Mucosa of descending colon (tissue), 3 donors: ENCODE measurements around the gene EVI2A. TPM values are rescaled to one million over a fixed set of nuclear protein-coding genes. Genes with fewer than 3 reads are reported as not detected.

ENCODE experiments used
- ATAC-seq: fragments of 200-7000 bp; cut with Tn5 transposase; one replicate; pipeline ENCODE4 v1.9.1; 2020; ENCODE audit warnings: mild to moderate bottlenecking, moderate library complexity
- DNase-seq, 3 donors: peaks; one replicate each; pipeline ENCODE4 v3.0.0-alpha.2; 2020
- H3K36me3 ChIP-seq: fragments of 200-600 bp; one replicate; pipeline ENCODE4 v1.8.0; 2021; ENCODE audit warnings: low read depth, mild to moderate bottlenecking
- H3K4me1 ChIP-seq: fragments of 200-600 bp; one replicate; pipeline ENCODE4 v1.8.0; 2021; ENCODE audit warnings: low read depth, mild to moderate bottlenecking
- H3K4me3 ChIP-seq: fragments of 200-600 bp; one replicate; pipeline ENCODE4 v1.8.0; 2021; ENCODE audit warnings: mild to moderate bottlenecking
- H3K9me3 ChIP-seq: fragments of 200-600 bp; one replicate; pipeline ENCODE4 v1.8.0; 2021; ENCODE audit warnings: mild to moderate bottlenecking
- intact Hi-C, 2 donors: fragments of 100-400 bp; cut with DNase I in 1 of 2; cut with micrococcal nuclease in 1 of 2; formaldehyde crosslinking; loops; one replicate each; pipeline versions ENCODE4 v1.11.0 to v1.11.1; 2022; cut with DNase I, micrococcal nuclease
- total RNA-seq, 3 donors: library from RNA; stranded (reverse); fragmentation: NEBNext Ultra II Directional in 2 of 3; extraction: Animal tissue kit (Norgen Biotek cat#: 25700) in 2 of 3; gene quantifications; one replicate each; pipeline versions ENCODE4 v1.2.1 to v1.2.4, GENCODE V29; 2021 to 2023
- TF ChIP-seq, protein P1 (sequence below): fragments of 200-600 bp; IDR thresholded peaks from one replicate; pipeline ENCODE4 v1.8.0; 2022; ENCODE audit warnings: antibody characterized with exemption, mild to moderate bottlenecking
- donor health status: DM: no; HTN: no; CAD: no; lungs with moderate emphysema.
- donor health status: DM: no; HTN: no; CAD: no.
- donor health status: DM: no; HTN: yes; CAD: no.

The EVI2A gene
- total RNA-seq, 3 donors from 2014 or later: 2.8 to 6.0 (median 4.0) TPM

GRCh38 chr17:31299624-31300023, 21.8 kb downstream of the EVI2A start:
- TF ChIP-seq, protein P1, sequence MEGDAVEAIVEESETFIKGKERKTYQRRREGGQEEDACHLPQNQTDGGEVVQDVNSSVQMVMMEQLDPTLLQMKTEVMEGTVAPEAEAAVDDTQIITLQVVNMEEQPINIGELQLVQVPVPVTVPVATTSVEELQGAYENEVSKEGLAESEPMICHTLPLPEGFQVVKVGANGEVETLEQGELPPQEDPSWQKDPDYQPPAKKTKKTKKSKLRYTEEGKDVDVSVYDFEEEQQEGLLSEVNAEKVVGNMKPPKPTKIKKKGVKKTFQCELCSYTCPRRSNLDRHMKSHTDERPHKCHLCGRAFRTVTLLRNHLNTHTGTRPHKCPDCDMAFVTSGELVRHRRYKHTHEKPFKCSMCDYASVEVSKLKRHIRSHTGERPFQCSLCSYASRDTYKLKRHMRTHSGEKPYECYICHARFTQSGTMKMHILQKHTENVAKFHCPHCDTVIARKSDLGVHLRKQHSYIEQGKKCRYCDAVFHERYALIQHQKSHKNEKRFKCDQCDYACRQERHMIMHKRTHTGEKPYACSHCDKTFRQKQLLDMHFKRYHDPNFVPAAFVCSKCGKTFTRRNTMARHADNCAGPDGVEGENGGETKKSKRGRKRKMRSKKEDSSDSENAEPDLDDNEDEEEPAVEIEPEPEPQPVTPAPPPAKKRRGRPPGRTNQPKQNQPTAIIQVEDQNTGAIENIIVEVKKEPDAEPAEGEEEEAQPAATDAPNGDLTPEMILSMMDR: no peak
- no peak for ATAC-seq
- intact Hi-C loops: no loop called here

GRCh38 chr17:31297090-31297489, 24.3 kb downstream of the EVI2A start, which contains the start of gene OMG:
Gene OMG (minus strand): TSS chr17:31297239. CDS start chr17:31296331, 908 bp downstream.
- H3K36me3 ChIP-seq: no peaks in the 10 kb centered on the region
- H3K4me1 ChIP-seq: no peaks in the 10 kb centered on the region
- TF ChIP-seq, protein P1: no peak
- intact Hi-C loops: no loop called here
- H3K4me3 ChIP-seq: no peak within 1 kb of the TSS
- ATAC-seq: no peak
- no peaks in the 10 kb centered on the region for H3K9me3 ChIP-seq
- DNase-seq: no peak

More at GRCh38 chr17:31299624-31300023, 21.8 kb downstream of the EVI2A start:
- H3K36me3 ChIP-seq: no peaks in the 10 kb centered on the region
- H3K4me1 ChIP-seq: no peaks in the 10 kb centered on the region
- DNase-seq: no peak
- no peak overlapping the region for H3K4me3 ChIP-seq
- H3K9me3 ChIP-seq: no peaks in the 10 kb centered on the region

DNA sequence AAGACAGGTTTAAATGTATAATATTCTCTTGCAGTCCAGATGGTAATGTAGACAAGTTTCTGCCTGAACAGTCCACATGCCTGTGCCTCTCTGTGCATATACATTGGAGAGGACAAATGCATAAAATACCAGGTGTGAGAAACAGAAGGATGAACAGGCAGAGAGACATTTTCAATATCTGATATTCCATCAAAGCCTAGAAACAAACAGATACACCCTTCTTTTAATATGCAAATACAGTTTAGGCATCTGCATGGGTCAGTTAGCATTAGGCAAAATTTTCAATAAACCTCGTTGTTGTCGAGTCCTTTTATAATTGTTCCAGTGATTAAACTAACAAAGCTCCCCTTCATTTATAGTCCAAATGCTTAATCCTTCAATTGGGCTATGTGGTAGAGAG, 25.3 kb downstream of the EVI2A start:
- Histone ChIP-seq H3K9me3 (no peaks in the 10 kb centered on the region), H3K4me1 (no peaks in the 10 kb centered on the region), H3K36me3 (no peaks in the 10 kb centered on the region), H3K4me3 (no peak overlapping the region)
- ATAC-seq: no peak
- no peak for DNase-seq
- intact Hi-C loops: no loop called here
- TF ChIP-seq, protein P1: no peak

DNA sequence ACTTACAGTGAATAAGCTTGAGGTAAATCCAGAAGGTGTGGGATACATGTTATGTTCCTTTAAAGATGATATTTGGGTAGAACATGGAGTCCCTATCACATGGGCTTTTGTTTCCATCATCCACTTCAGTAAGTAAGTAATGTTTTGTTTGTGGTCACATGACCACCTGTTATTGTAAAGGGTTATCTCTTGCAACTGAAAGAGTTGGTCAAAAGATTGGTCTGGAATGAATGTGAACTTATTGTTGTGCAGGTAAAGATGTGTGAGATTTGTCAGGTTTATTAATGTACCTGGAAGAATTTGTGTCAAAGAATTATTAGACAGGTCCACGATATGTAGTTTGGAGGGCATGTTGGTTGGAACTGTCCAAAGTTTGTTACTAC, 25.9 kb downstream of the EVI2A start:
- no peaks in the 10 kb centered on the region for H3K9me3 ChIP-seq
- intact Hi-C loops: no loop called here
- H3K4me1 ChIP-seq: no peaks in the 10 kb centered on the region
- no peaks in the 10 kb centered on the region for H3K36me3 ChIP-seq
- no peak for ATAC-seq
- TF ChIP-seq, protein P1: no peak
- no peak for DNase-seq
- no peak overlapping the region for H3K4me3 ChIP-seq

DNA sequence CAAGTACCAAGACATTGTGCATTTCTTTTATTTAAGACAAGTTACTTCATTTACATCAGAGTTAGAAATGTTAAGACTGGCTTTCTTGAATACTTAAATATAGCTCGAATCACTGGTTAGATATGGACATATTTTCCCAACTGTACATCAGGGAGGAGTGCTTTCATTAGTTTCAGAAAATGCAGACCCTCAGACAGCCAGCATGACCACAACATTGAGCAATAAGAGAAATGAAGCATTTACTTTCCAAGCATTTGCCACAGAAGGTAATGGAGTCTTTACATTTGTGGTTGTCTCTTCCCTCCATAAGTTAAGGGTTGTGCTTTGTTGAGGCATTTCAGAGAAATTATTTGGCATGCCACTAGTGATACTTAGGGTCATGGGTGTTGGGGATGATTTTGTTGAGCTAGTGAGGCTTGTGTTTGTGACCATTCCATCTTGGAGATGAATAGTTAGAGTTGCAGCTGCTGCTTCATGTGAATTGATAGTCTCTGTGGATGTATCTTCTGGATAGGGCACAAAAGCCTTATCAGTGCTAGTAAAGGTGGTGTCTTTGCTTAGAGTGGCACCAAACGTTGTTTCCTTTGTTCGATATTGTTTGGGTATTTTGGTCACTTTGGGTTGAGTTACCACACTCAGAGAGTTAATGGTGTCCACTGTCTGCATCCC, 26.5 kb downstream of the EVI2A start:
- DNase-seq (no peak), ATAC-seq (no peak)
- Histone ChIP-seq H3K9me3 (no peaks in the 10 kb centered on the region), H3K4me1 (no peaks in the 10 kb centered on the region), H3K36me3 (no peaks in the 10 kb centered on the region), H3K4me3 (no peak overlapping the region)
- intact Hi-C loops: no loop called here
- TF ChIP-seq, protein P1: no peak

DNA sequence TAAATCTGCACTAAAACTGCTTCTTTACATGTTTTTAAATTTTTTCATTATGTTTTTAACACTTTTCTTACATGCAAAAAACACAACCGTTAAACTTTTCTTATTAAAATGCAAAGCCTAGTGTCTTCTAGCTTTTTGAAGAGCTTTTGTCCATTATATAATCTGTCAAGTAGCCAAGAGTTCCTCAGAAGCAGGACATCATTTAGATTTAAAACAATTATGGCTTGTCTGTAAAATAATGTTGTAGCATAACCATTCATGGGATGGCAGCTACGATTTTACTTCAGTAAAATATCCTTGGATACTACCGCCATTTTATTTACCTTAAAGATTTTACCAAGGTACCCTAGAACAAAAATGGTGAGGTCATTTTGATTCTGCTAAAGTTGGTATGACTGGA, 27.2 kb downstream of the EVI2A start:
- TF ChIP-seq, protein P1: no peak
- H3K4me3 ChIP-seq: no peak overlapping the region
- H3K4me1 ChIP-seq: no peaks in the 10 kb centered on the region
- H3K9me3 ChIP-seq: no peaks in the 10 kb centered on the region
- intact Hi-C loops: no loop called here
- no peak for ATAC-seq
- DNase-seq: no peak
- H3K36me3 ChIP-seq: no peaks in the 10 kb centered on the region
